GM21528 (cell line): ENCODE data around the gene LRP4.

ENCODE experiments used
- ATAC-seq: cut with Tn5 transposase; IDR thresholded peaks from one replicate; pipeline ENCODE4 v1.9.1; 2021; ENCODE audit warnings: mild to moderate bottlenecking, moderate library complexity; ENCODE audit not compliant: unreplicated experiment, low FRiP score

The LRP4 gene

DNA sequence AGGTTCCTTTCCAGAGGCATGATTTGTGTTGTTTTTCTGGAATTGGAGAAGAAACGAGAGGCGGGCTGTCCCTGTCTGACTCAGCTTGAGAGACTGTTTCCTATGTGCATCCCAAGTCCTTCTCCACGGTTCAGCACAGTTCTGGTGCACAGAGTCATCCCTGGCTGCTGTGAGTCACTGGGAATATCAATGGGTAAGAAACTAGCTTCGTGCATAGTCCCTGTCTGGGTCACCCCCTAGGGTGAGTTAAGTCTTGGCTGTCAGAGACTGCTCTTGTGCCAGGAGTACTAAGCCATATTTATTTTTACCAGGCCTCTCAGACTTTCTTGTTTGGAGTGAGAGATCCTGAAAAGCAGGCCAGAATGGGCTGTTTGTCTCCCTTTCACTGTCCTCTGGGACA, 2.4 kb upstream of the LRP4 start:
- no peak for ATAC-seq

DNA sequence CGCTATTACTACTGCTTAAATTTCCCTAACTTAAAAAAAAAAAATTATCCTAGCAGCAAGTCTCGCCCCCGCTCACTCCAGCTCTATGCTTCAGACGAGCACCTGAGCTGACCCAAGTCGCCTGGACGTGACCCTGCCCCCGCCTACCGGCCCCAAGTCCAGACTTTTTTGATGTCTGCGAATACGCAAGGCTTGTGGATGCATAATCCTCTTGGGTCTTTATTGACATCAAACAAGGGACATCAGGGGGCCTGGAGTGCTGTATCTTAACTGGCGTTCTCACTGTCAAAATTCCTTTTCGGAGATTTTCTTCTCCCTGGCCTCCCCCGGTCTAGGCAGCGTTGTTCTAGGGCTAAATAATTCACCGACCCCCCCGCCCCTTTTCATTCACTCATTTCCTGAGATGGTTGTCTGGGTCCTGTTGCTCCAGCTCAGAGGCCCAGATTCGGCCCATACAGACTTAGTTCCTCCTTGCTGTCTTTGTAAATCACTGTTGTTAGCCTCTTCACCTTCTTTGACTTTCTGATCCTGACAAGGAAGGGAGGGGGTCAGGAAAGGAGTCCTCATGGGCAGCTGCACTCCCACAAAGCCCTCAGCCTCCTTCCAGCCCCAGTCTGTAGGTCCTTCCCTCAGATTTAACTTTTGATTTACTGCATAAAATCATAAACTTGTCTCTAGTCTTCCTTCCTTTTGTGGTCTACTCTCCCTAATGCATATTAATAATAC, 601 bp upstream of the LRP4 start:
- ATAC-seq = no peak

DNA sequence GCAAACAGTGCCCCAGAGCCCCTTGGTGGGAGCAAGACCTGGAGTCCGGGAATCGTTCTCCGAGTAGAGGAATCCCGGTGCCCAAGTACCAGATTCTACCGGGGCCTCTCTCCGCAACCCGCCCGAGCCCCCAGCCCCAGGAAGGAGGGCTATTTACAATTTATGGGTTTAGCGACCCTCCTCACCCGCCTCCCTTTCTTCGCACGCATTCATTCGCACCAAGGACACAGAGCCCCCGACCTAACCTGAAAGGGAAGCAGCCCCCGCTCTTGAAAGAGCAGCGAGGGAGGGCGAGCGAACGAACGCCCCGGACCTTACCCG, 628 bp downstream of the LRP4 start:
- ATAC-seq = no peak

DNA sequence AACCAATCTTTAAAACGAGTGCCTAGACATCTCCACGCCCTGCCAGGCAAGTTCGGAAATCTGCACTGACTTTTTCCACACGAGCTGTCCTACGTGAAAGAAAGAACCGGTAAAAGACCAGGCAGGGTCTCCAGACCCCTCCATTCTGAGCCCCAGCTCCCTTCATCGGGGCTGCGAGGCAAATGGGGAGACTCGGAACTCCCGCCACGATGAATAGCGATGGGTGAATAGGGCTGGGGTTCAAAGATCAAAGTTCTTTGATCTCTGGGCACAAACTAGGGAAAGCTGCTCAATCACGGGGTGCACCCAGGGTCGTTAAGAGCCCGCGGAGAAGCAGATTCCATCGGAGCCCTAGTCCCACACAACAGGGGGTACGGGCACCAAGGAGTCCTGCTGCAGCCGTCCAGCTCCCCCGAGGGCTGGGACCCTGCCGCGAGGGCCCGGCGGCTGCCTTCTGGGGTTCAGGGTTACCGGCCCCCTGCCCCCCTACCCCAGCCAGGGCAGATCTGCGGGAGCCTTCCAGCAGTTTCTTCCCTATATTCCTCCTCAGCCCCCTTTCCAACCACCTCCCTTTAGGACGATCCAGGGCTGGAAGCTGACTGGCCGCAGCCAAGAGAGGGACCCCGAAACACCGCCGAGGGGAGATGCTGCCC, 1.1 kb downstream of the LRP4 start:
- ATAC-seq = no peak

DNA sequence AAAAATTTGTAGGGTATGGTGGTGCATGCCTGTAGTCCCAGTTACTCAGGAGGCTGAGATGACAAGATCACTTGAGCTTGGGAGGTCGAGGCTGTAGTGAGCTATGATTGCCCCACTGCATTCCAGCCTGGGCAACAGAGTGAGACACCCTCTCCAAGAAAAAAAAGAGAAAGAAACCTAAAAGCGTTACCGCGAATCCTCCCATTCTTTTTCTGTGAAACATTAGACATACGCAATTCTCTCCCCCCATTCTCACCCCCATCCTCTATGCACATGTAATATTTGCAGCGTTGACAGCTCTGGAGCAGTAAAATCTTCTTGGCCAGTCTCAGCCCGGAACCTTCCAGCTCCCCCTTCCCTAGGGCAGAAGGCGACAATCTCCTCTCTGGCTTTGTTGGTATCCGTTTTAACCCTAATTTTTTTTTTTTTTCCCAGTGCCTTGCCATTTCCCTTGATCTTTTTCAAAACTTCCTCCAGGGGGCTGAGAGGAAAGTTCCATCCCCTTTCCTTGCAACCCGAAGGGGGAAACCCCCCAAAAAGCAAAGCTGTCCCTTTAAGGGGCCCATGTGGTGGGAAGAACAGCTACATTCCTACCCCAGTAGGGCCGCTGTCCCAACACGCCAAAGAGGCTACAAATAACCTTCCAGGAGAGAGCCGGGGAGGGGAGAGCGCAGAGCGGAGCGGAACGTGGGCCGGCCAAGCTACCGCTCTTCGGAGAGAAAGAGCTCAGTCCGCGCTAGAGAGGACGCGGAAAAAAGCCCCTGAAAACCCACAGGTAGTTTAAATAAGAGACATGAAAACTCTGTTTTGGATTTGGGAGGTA, 1.9 kb downstream of the LRP4 start:
- ATAC-seq = no peak

DNA sequence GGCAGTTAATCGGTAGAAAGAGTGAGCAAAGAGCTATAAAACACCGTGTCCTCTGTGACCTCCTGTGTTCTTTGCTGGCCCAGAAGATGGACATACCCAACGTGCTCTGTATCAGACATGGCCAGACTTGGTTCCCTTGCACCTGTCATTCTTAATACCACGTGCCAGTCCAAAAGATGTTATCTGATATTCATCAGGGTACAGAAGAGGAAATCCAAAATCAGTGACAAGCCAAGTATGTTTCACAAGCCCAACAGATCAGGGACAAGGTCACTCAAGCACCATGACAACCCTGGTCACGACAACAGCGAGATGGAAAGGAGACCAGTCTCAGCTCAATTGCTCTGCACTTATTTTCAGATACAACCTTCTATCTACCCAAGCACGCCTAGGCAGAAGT, 3.4 kb downstream of the LRP4 start:
- ATAC-seq = no peak

DNA sequence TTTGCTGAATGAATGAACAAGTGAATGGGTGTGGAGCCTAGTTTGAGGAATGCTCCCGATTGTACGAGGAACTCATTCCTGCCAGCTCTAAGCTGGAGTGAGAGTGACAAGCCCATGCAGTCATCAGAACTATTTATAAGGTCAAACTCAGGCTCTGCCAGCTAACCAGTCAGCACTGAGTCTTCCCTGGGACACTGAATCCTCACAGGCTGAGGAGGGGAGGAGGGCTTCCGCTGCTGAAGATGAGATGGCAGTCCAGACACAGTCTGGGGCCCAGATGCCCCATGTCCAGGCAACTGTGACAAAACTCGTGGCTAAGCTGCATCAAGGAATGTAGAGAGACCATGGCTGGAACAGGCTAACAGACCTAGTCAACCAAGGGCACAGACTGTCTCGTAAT, 4.0 kb downstream of the LRP4 start:
- ATAC-seq = no peak

DNA sequence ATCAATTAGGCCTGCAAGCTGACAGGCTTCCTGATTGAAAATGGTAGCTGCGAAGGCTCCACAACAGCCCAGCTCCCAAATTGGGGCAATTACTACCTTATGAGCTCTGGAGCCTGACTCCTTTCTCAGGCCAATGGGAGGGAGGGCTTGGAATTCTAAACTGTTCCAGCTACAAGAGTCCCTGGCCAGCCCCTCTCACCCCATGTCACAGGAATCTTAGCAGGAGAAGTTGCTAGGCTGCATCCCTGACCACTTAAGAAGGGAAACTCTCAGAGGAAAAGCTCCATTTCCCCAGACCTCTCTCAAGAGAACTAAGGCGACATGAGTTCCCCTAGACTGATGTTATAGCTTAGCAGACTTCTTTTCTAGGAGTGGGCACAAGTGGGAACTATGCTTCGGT, 4.9 kb downstream of the LRP4 start:
- ATAC-seq = no peak

DNA sequence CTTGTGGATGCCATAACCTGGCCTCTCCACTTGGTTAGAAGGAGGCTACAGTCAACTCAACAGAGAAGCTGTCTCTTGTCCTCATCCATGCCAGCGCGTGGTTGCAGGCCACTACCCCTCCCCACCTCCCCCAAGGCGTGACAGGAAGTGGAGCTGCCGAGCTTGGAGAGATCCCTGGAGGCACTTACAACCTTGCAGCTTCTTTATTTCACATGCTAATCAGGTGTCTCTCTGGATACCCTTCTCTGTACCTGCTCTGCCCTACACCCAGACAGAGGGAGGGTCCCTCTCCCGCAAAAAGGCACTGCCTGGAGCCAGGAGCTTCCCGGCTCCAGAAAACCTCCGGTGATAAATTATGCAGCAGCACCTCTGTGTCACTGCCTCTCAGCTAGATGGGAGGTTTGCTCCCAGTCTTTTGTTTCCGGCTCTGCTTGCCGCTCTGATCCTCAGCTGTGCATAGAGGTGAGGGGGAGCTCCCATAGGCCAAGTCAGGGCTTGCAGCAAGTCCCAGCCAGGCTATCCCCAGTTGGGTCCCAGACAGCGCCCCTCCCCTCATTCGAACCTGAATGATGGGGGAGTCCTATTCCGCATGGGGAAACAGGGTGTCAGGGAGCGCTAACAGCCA, 5.7 kb downstream of the LRP4 start:
- ATAC-seq = no peak

DNA sequence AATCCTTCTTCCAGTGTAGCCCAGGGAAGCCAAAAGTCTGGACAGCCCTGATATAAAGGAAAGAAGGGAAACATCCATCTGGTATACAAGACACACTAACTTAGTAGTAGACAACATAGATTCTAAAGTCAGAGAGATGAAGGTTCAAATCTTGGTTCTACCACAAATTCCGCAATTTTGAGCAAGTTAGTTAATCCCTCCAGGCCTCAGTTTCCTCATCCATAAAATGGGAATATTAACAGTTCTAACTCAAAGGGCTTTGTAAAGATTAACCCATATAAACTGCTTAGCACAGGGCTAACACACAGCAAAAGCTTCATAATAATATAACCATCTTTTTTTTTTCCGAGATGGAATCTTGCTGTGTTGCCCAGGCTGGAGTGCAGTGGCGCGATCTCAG, 10.7 kb downstream of the LRP4 start:
- ATAC-seq = no peak

DNA sequence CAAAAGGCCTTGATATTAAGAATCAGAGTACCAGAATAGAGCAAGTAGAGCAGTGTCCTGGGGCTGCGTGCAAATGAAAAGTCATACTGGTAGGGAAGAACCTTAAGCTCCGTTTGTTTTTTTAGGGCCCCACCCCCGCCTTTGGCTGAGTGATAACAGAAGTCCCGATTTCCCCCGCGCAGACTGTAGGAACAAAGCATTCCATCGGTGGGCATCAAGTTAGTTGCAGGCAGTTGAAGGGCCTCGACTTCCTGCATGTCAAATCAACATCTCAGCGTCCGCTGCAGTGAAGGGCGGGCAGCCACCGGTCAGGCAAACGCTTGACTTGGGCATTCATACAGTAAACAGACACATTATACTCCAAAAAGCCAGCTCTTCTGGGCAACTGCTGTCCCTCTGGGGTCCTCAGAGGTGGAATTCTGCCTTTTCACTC, 11.7 kb downstream of the LRP4 start:
- no peak for ATAC-seq

DNA sequence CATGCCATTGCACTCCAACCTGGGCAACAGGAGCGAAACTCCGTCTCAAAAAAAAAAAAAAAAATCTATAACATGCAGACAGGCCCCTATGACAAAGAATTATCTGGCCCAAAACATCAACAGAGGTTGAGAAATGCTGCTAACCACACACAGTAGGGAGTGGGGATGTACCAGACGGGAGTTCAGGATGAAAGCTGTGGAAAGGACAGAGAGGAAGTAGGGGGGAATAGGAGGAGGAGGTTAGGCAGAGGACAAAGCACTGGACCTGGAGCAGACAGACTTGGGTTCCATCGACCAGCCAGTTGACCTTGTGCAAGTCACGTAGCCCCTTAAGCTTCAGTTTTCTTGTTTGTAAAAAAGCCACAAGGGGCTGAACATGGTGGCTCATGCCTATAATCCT, 12.5 kb downstream of the LRP4 start:
- no peak for ATAC-seq

DNA sequence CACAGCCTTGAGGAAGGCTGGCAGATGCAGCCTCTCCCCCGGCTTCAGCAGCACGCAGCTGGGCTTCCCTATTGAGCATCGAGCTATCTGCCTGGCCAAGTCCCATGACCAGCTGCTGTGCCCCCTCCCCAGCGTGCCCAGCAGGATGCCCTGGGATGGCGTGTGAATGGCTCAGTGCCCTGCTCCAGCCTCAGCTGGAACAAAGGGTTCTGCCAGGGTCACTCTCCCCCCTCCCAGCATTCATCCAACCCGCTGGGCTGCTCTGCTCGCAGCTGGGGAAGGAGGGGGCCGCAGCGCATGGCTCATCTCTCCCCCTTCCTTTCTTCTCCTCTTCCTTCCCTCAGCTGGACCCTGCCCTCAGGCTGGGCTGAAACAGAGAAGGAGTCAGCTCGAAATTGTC, 14.5 kb downstream of the LRP4 start:
- no peak for ATAC-seq

DNA sequence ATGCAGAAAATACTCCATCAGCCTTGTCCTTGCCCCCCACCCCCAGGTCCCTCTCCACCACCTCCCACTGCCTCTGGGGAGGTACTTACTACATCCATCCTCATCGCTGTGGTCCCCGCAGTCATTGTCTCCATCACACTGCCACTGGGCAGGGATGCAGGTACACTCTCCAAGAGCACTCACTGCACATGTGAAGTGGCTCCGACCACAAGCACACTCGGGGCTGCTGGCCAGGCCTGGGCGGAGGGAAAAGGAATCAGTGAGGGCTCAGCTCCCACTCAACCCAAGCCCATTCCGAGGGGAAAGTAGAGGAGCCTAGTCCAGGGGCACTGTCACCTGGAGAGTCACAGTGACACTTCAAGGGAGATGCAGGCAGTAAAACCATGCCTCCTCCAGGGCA, 15.7 kb downstream of the LRP4 start:
- ATAC-seq = no peak

DNA sequence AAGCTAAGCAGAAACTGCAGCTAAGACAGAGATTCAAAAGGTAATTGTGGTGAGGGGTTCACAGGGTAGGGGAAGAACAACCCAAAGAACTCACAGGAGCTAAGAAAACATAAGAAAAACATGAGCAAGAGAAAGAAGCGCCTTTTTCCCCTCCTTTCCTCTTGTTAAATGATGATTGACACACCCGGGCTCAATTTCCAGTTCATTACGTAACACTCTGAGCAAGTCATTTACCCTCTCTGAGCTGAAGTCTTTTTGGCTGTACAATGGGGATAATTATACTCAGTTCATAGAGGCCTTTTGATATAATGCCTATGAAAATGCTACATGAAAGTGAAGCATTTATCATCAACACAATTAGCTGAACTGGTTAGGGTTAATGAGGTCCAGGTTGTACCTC, 17.2 kb downstream of the LRP4 start:
- ATAC-seq = no peak

DNA sequence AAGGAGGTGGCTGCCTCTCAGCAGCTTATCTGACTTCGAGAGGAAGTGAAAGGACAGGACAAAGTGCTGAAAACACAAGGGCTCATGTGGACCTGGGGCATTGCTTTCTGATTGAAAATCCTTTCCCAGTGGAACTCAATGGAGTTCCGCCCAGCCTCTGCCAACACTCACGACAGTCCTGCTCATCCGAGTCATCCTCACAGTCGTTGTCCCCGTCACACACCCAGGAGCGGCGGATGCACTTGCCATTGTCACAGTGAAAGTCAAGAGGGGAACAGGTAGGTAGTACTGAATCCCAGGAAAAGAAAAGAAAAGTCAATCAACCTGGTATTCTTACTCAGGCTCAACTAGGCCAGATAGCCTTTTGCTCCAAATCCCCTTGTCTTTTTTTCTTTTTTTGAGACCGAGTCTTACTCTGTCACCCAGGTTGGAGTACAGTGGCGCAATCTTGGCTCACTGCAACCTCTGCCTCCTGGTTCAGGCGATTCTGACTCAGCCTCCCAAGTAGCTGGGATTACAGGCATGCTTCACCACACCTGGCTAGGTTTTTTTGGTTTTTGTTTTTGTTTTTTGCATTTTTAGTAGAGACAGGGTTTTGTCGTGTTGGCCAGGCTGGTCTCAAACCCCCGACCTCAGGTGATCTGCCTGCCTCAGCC, 18.1 kb downstream of the LRP4 start:
- no peak for ATAC-seq

DNA sequence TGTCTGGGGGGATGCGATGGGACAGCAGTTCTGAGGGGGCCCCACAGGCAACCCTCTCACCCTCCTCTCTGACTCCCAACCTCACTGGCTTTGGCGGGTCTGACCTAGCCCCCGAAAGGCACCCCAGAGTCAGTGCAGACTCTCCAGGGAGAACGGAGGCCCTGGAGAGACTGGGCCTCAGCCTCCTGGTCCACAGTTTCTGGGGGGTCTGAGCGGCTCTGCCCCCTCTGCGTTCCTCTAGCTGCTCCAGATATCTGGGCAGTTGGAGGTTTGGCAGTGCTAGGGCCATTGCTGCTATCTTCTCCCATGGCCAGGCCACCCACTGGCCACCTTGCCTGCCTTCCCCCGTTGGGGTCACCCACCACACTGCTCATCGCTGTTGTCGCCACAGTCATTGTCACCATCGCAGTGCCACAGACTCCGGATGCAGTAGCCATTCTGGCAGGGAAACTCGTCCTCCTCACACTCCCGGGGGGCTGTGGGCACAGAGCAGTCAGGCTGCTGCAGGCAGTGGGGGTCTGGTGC, 18.8 kb downstream of the LRP4 start:
- ATAC-seq = no peak

DNA sequence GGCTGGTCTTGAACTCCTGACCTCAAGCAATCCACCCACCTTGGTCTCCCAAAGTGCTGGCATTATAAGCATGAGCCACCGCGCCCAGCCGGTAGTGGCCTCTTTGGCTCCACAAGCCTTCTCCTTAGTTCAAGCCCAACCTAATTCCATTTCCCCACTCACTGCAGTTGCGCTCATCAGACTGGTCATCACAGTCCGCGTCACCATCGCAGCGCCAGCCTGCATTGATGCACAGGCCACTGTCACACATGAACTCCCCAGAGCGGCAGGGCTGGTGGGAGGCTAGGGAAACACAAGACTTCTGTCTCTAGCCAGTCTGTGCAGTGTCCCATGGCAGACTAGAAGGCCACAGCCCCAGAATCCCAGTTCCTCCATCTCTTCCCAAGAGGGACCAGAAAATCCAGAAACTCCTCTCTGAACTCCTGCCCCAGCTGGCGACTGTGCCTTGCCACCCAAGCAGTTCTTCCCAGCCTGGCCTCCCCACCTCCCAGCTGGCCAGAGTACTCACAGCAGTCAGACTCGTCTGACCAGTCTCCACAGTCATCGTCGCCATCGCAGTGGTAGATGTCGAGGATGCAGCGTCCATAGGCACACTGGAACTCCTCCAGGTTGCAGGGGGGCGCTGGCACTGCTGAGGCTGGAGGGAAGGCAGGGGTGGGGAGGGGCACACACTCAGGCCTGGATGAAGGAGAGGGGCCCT, 19.8 kb downstream of the LRP4 start:
- ATAC-seq = no peak

DNA sequence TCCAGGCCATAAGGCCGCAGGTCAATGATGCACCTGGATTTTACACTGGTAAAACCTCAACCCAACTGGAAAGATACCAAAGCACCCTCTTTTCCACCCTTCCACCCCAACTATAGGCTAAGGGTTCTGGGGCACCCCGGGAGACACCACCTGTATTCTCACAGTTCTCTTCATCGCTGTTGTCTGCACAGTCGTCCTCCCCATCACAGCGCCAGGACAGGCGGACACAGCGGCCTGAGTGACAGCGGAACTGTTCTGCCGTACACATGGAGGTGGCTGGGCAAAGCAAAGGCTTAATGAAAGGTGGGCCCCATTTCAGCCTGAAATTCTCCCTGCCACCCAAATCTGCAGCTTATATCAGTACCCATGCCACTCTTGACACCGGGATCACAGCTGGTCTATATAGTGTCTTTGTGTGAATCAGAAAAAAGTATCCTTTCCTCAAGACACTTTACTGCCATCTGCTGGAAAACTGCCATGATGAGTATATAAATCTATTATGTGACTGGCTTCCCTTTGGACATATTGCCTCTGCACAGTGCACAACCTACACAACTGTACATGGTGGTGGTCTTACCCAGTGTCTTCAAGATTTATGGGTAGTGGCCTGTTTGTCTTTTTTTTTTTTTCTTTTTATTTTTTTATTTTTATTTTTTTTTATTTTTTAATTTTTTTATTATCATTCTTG, 21.5 kb downstream of the LRP4 start:
- no peak for ATAC-seq
